OCI-LY7 (cell line): ENCODE measurements around the gene SAE1.
"Not testable (repeated sequence)": the region's sequence is repeated elsewhere in the genome, so short reads cannot be mapped to it uniquely, and the experiment has no call there.

Experiments
- CTCF ChIP-seq: fragments of 200-600 bp; sonication (generic); conservative IDR thresholded peaks from 2 replicates; pipeline ENCODE4 v1.5.1; 2014; ENCODE audit warnings: mild to moderate bottlenecking, antibody characterized with exemption, low read length, moderate library complexity, mixed read lengths
- EZH2phosphoT487 ChIP-seq: fragments of 200-600 bp; sonication (generic); IDR thresholded peaks from 2 replicates; pipeline ENCODE4 v1.6.1; 2018; ENCODE audit warnings: low read depth, borderline replicate concordance, mild to moderate bottlenecking, mixed run types, antibody characterized with exemption, low read length, moderate library complexity, mixed read lengths

- not testable (repeated sequence) for TF ChIP-seq CTCF, EZH2phosphoT487
Observed at GRCh38 chr19:47253016-47253415, 122.4 kb downstream of the SAE1 start.
